ENCODE measurements around the gene LDHA.
"Not testable (repeated sequence)": the region's sequence is repeated elsewhere in the genome, so short reads cannot be mapped to it uniquely, and the experiment has no call there.

LDHA gene

DNA sequence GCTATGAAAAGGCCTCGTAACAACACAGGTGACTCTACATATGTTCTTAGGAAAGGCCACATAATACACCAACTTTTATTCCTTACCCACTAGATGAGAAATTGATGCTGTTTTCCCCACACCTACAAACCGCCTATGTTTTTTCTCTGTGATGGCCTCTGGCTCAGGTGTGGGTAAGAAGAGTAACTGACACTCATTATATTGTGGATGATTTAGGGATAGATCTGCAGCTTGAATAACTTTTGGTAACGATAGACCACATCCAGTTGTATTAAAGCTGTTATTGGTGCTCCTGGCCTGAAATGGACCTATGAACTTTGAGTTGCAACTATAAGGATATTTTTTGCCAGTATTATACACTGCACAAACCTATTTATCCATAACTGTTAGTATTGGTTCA lies 3.6 kb downstream of the LDHA start:
- no peaks in the 10 kb centered on the region for H3K36me3 ChIP-seq (ENCODE audit: control insufficient read depth, insufficient read depth, low read length)
- H3K4me3 ChIP-seq (ENCODE audit: low read depth, low read length): no peak overlapping the region
- H3K9ac ChIP-seq: no peak overlapping the region
- no peak overlapping the region for H2AFZ ChIP-seq
- H3K9me3 ChIP-seq (ENCODE audit: control insufficient read depth, low read length): no peaks in the 10 kb centered on the region
- no peak overlapping the region for H3K4me2 ChIP-seq (ENCODE audit: low read length)
- no peaks in the 10 kb centered on the region for H3K27me3 ChIP-seq (ENCODE audit: control insufficient read depth, insufficient read depth, low read length)
- H3K27ac ChIP-seq: no peak overlapping the region
- TF ChIP-seq, protein P1, sequence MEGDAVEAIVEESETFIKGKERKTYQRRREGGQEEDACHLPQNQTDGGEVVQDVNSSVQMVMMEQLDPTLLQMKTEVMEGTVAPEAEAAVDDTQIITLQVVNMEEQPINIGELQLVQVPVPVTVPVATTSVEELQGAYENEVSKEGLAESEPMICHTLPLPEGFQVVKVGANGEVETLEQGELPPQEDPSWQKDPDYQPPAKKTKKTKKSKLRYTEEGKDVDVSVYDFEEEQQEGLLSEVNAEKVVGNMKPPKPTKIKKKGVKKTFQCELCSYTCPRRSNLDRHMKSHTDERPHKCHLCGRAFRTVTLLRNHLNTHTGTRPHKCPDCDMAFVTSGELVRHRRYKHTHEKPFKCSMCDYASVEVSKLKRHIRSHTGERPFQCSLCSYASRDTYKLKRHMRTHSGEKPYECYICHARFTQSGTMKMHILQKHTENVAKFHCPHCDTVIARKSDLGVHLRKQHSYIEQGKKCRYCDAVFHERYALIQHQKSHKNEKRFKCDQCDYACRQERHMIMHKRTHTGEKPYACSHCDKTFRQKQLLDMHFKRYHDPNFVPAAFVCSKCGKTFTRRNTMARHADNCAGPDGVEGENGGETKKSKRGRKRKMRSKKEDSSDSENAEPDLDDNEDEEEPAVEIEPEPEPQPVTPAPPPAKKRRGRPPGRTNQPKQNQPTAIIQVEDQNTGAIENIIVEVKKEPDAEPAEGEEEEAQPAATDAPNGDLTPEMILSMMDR (IDR thresholded peaks at IDR 0.05): no peak
- no peaks in the 10 kb centered on the region for H3K4me1 ChIP-seq
- no peaks in the 10 kb centered on the region for H3K79me2 ChIP-seq

DNA sequence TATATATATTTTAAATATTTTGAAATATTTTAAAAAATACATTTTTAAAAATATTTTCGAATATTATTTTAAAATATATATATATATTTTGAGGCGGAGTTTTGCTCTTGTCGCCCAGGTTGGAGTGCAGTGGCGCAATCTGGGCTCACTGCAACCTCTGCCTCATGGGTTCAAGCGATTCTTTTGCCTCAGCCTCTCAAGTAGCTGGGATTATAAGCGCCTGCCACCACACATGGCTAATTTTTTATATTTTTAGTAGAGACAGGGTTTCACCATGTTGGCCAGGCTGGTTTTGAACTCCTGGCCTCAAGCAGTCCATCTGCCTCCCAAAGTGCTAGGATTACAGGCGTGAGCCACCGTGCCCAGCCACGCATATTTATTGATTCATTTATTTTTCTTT lies 6.7 kb downstream of the LDHA start:
- not testable (repeated sequence) for H3K4me1 ChIP-seq; H3K36me3 ChIP-seq (ENCODE audit: control insufficient read depth, insufficient read depth, low read length); H3K4me3 ChIP-seq (ENCODE audit: low read depth, low read length); H3K4me2 ChIP-seq (ENCODE audit: low read length); H3K27ac ChIP-seq; H2AFZ ChIP-seq; H3K9ac ChIP-seq; H3K79me2 ChIP-seq; H3K9me3 ChIP-seq (ENCODE audit: control insufficient read depth, low read length); H3K27me3 ChIP-seq (ENCODE audit: control insufficient read depth, insufficient read depth, low read length)

DNA sequence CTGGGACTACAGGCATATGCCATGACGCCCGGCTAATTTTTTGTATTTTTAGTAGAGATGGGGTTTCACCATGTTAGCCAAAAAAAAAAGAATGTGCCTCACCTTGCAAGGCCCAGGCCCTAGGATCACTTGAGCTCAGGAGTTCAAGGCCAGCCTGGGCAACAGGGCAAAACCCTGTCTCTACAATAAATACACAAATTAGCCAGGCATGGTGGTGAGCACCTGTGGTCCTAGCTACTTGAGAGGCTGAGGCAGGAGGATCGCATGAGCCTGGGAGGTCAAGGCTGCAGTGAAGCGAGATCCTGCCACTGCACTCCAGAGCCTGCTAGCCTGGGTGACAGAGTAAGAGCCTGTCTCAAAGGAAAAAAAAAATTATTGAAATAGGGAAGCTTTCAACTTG lies 9.7 kb downstream of the LDHA start:
- TF ChIP-seq, protein P1 (IDR thresholded peaks at IDR 0.05): no peak
- Histone ChIP-seq H3K4me1 (no peaks in the 10 kb centered on the region), H3K9me3 (ENCODE audit: control insufficient read depth, low read length) (no peaks in the 10 kb centered on the region), H2AFZ (no peak overlapping the region), H3K4me3 (ENCODE audit: low read depth, low read length) (no peak overlapping the region), H3K79me2 (no peaks in the 10 kb centered on the region), H3K27me3 (ENCODE audit: control insufficient read depth, insufficient read depth, low read length) (no peaks in the 10 kb centered on the region), H3K27ac (no peak overlapping the region), H3K9ac (no peak overlapping the region), H3K4me2 (ENCODE audit: low read length) (no peak overlapping the region), H3K36me3 (ENCODE audit: control insufficient read depth, insufficient read depth, low read length) (no peaks in the 10 kb centered on the region)

DNA sequence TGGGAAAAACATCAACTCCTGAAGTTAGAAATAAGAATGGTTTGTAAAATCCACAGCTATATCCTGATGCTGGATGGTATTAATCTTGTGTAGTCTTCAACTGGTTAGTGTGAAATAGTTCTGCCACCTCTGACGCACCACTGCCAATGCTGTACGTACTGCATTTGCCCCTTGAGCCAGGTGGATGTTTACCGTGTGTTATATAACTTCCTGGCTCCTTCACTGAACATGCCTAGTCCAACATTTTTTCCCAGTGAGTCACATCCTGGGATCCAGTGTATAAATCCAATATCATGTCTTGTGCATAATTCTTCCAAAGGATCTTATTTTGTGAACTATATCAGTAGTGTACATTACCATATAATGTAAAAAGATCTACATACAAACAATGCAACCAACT lies 13.0 kb downstream of the LDHA start:
- not testable (repeated sequence) for H3K4me3 ChIP-seq (ENCODE audit: low read depth, low read length); H3K27ac ChIP-seq; H3K4me1 ChIP-seq; H3K9ac ChIP-seq; H3K9me3 ChIP-seq (ENCODE audit: control insufficient read depth, low read length); H3K36me3 ChIP-seq (ENCODE audit: control insufficient read depth, insufficient read depth, low read length); H3K27me3 ChIP-seq (ENCODE audit: control insufficient read depth, insufficient read depth, low read length); H2AFZ ChIP-seq; H3K4me2 ChIP-seq (ENCODE audit: low read length); H3K79me2 ChIP-seq

DNA sequence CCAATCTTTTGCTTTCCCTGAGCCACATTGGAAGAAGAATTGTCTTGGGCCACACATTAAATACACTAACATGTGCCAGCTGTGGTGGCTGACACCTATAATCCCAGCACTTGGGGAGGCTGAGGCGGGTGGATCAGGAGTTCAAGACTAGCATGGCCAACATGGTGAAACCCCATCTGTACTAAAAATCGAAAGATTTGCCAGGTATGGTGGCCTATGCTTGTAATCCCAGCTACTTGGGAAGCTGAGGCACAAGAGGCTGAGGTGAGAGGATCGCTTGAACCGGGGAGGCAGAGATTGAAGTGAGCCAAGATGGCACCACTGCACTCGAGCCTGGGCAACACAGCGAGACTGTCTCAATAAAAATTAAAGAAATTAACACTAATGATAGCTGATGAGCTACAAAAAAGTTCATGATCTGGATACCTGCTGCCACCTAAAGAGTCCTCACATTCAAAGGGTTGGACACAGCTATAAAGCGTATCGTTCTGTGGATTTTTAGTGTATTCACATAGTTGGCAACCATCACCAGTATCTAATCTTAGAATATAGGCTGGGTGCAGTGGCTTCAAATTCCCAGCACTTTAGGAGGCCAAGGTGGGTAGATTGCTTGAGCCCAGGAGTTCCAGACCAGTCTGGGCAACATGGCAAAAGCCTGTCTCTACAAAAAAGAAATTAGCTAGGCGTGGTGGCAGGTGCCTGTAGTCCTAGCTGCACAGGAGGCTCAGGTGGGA lies 14.4 kb downstream of the LDHA start:
- H3K4me1 ChIP-seq: no peaks in the 10 kb centered on the region
- H3K36me3 ChIP-seq (ENCODE audit: control insufficient read depth, insufficient read depth, low read length): no peaks in the 10 kb centered on the region
- no peak overlapping the region for H3K27ac ChIP-seq
- no peak overlapping the region for H3K4me3 ChIP-seq (ENCODE audit: low read depth, low read length)
- no peaks in the 10 kb centered on the region for H3K27me3 ChIP-seq (ENCODE audit: control insufficient read depth, insufficient read depth, low read length)
- H3K9me3 ChIP-seq (ENCODE audit: control insufficient read depth, low read length): no peaks in the 10 kb centered on the region
- H3K9ac ChIP-seq: no peak overlapping the region
- H3K79me2 ChIP-seq: no peaks in the 10 kb centered on the region
- H2AFZ ChIP-seq: no peak overlapping the region
- TF ChIP-seq, protein P1 (IDR thresholded peaks at IDR 0.05): no peak
- no peak overlapping the region for H3K4me2 ChIP-seq (ENCODE audit: low read length)

DNA sequence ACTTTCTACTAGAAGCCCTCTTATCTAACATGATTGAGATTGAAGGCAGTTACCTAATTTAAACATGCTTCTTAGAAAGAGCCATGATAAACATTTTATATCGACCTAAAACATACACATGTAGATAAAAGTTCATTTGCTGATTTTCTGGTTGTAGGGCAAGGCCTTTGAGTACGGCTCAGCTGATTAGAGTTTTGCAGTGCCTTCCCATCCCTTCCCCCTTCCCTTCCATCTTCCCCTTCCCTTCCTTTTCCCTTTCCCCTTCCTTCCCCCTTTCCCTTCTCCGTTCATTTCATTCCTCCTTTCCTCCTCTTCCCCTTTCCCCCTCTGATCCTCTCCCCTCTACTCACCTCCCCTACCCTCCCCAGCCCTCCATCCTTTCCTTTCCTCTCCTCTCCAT lies 22.1 kb downstream of the LDHA start:
- TF ChIP-seq, protein P1 (IDR thresholded peaks at IDR 0.05): no peak
- no peak overlapping the region for H3K4me3 ChIP-seq (ENCODE audit: low read depth, low read length)
- no peaks in the 10 kb centered on the region for H3K27me3 ChIP-seq (ENCODE audit: control insufficient read depth, insufficient read depth, low read length)
- no peaks in the 10 kb centered on the region for H3K4me1 ChIP-seq
- no peaks in the 10 kb centered on the region for H3K36me3 ChIP-seq (ENCODE audit: control insufficient read depth, insufficient read depth, low read length)
- no peaks in the 10 kb centered on the region for H3K9me3 ChIP-seq (ENCODE audit: control insufficient read depth, low read length)
- no peak overlapping the region for H3K9ac ChIP-seq
- H3K4me2 ChIP-seq (ENCODE audit: low read length): no peak overlapping the region
- H3K27ac ChIP-seq: no peak overlapping the region
- no peaks in the 10 kb centered on the region for H3K79me2 ChIP-seq
- no peak overlapping the region for H2AFZ ChIP-seq

All from parathyroid adenoma (tissue), 2 donors.